ENCODE results near the gene RAP1GAP.

The RAP1GAP gene

DNA sequence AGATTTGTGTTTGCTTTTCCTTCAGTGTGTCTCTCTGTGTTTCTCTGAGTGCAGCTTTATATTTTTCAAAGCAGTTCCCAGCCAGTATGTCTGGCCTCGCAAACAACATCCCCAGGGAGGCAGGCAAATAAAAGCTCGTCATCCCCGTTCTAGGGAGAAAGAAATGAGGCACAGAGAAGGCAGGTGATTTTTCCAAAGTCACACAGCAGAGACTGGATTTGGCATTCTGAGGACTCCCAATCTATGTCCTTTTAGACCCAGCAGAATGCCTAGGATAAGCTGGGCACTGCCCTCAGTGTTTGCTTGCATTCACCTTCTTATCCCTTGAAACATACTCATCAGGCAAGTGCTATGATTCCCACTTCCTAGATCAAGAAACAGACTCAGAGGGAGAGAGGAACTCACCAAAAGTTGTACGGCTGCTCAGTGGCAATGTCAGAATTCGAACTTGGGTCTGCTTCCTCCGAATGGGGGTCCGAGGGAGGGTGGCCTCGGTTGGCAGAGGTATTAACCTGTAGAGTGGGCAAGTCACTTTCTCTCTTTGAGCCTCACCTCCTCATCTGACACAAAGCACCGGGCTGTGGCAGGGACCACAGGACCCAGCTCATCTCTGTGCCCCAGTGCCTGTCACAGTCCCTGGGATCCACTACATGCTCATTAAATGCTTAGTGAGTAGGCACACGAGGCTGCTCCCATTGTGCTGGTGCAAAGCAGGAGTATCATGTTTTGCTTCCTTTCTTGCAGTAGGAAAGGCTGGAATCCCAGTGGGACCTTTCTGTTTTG is 4.2 kb downstream of the RAP1GAP start:
- no peak for TF ChIP-seq CTCF (IDR thresholded peaks at IDR 0.05; ENCODE audit: low read depth, low read length)
- DNase-seq (ENCODE audit: extremely low read depth, low read depth) = no peak

DNA sequence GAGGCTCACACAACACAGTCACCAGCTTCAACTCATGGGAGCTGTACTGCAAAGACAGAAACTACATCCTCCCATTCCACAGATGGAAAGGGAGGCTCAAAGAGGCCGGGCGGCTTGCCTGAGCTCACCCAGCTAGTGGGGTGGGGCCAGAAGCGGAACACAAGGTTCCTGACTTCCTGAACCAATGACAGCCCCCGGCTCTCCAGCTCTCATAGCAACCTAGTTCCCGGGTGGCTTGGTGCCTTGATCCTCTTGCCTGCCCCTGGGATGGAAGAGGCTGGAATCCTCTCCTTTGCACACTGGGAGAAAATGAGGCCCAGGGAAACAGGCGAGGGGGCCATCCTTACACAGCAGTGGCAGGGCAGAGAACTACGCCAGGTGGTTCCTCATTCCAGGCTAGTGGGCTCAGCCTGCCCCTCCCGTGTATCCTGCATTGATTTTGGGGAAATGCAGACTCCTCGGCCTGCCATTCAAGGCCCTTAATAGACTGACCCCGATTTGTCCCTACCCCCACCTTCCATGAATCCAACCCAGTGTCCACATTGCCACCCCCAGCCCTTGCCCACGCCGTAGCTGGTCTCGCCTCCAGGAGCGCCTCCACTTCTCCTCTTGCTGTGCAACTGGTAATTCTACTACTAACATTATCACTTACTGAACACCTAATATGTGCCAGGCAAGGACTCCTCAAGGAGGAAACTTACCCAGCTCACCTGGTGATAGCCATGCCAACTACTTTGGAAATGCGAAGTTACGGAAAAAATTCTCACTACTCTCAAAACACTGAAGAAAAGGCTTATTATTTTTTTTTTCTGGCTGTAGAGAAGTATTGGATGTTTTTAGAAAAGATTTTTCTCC is 5.0 kb downstream of the RAP1GAP start:
- no peak for TF ChIP-seq CTCF (IDR thresholded peaks at IDR 0.05; ENCODE audit: low read depth, low read length)
- DNase-seq (ENCODE audit: extremely low read depth, low read depth) = no peak

DNA sequence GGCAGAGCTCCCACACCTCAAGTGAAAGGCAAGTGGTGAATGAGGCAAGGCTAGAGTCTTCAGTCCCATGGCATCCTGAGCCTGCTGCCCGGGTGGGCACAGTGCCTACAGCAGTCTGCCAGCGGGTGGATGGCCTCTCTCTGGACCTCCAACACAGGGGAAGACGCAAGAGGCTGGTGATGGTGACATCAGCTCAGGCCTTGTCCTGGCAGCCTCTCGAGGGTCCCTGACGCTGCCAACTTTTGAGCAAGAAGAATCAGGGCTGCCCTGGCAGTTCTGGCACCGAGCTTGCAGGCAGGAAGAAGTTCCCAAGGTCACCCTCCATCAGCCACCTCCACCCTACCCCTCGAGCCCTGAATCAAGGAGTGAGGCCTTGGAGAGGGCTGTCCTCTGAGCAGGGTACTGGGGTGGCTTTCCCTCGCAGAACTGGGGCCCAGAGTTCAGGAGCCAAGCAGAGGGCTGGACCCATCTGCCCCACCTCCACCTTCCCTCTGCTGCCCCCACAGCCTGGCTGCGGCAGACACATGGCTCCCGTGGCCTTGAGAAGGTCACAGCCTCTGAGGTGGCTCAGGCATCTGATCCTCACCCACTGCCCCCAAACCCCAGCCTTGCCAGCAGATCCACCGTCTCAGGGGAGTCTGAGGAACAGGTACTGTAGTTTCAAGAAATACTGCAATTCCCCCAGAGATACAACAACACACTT is 5.8 kb downstream of the RAP1GAP start:
- no peak for TF ChIP-seq CTCF (IDR thresholded peaks at IDR 0.05; ENCODE audit: low read depth, low read length)
- no peak for DNase-seq (ENCODE audit: extremely low read depth, low read depth)

- DNase-seq (ENCODE audit: extremely low read depth, low read depth) = no peak
- TF ChIP-seq CTCF (IDR thresholded peaks at IDR 0.05; ENCODE audit: low read depth, low read length) = no peak
These were observed 6.5 kb downstream of the RAP1GAP start for GRCh38 chr1:21662426-21663247.

GRCh38 chr1:21661886-21662285 is 7.3 kb downstream of the RAP1GAP start:
- no peak for TF ChIP-seq CTCF (IDR thresholded peaks at IDR 0.05; ENCODE audit: low read depth, low read length)
- no peak for DNase-seq (ENCODE audit: extremely low read depth, low read depth)

DNA sequence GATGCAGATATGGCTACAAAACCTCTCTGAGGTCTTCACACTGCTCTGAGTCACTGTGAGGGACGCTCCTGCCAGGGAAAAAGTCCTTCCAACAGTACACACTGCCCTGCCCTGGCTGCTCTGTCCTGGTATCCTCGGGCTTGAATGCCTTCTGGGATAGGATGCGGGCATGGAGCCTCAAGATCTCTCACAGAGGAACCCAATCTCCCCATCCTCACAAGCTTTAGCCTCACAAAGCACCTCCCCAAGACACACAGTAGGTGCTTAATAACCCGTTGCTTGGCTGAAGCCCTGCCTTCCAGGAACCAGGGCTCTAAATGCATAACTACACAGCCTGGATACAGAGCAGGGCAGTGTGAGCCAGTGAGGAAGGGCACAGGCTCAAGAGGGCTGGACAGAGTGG is 9.2 kb downstream of the RAP1GAP start:
- DNase-seq (ENCODE audit: extremely low read depth, low read depth) = no peak
- TF ChIP-seq CTCF (IDR thresholded peaks at IDR 0.05; ENCODE audit: low read depth, low read length) = no peak

Data from AG09319 (cell line).